GM19372 (cell line): ENCODE measurements around the gene RAB44.

ENCODE experiments used
- ATAC-seq: cut with Tn5 transposase; IDR thresholded peaks from one replicate; pipeline ENCODE4 v1.9.1; 2021; ENCODE audit warnings: mild to moderate bottlenecking, low read depth, moderate library complexity; ENCODE audit not compliant: unreplicated experiment

The RAB44 gene

GRCh38 chr6:36745836-36746235 lies 48.2 kb downstream of the RAB44 start:
- no peak for ATAC-seq

DNA sequence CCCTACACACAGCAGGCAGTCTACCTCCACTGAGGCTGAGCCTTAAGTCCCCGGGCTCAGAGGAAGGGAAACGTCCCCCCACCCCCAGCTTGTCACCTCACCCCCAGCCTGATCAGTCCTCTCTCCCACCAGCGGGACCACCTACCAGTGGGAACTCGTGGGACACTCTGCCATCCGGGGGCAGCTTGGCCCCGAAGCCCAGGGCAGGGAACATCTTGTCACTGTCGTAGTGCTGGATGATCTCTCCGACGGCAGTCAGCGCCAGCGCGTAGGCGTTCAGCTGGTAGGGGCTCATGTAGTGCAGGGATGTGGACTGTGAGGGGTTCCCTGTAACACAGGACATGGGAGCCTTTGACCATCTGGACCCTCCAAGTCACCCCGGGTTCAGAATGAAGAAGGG lies 48.6 kb downstream of the RAB44 start:
- ATAC-seq, result no peak

DNA sequence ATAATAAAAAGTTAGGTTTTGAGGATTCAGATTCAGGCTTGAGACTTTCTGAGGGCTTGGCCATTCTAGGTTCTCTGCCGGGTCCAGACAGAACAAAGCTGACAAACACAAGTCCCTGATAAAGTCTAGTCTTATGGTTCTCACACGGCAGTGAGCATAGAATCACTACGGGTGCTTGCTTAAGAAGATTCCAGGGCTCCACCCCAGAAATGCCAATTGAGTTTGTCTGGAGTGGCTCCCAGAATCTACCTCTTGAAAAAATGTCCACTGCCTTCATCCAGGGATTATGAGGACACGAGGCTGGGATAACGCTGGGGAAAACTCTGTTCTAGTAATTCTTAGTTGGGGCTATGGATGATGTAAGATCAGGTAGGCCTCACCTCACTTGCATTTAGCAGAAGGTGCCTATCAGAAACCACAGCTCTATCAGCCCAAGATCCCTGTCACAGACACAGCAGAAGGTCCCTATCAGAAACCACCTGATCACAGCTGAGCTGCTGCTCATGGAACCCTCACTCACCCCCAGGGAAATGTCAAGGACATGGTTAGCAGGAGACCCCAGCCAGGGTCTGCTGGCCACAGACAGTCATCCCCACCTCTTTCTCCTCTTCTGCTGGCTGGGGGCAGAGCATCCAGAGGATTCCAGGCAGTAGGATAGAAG lies 52.3 kb downstream of the RAB44 start:
- ATAC-seq, result no peak

DNA sequence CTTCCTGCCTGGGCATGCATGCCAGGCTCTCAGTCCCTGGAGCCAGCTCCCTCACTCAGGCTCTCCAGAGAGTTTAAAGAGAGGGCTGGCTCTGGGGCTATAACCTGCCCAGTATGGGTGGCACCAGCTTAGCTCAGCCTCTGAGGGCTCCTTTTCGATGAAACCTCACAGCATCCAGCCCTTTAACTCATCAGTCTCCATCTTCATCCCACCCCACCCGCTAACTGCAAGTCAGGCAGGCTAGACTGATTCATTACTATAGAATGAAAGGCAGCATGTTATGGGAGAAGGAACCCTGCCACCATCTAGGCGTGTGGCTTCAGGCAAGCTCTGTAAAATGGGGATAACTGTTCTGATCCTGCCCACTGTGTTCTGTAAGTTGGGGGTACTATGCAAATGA lies 53.5 kb downstream of the RAB44 start:
- no peak for ATAC-seq

DNA sequence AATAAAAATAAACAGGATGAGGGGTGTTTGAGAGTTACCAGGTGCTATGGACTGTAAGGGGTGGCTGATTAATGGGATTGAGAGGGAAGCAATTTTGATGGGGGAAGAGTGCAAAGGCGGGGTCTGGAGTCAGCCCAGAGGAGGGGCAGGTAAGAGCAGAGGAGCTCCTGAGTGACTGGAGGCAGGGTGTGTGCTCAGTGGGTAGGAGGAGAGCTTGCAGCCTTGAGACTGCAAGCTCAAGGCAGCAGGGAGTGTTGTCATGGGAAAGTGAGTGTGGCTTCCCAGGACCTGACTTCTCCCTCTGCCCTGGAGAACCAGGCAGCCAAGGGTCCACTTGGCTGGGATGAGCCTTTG lies 54.2 kb downstream of the RAB44 start:
- ATAC-seq, result no peak

DNA sequence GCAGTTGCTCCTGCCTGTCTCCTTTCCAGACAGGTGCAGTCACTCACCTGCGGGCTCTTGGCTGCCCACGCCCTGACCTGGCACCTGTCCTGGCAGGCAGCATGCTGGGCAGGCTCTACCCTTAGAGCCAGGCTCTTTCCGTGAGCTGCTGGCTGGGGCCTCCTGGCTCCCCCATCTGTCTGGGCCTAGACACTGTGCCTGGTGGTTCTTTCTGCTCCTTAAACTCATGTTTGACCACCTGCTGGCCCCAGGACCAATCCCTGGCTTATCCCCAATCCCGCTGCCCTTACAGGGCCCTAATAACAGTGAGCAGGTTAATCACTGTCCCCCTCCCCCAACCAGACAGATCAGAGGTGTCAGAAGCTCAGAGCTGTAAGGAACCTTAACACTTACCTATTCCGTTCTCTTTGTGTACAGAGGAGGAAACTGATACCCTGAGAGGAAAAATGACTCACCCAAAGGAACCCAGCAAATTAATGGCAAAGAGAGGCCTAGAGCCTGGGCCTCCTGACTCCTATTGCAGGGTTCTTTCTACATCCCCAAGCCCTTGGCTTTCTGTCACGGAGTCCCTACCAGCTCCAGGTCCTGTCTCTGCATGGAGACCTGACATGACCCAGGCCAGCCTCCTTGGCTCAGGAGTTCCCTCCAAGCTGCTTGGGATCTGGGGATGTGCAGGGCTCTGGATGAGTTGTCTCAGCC lies 54.7 kb downstream of the RAB44 start:
- no peak for ATAC-seq

GRCh38 chr6:36752886-36753506 lies 55.4 kb downstream of the RAB44 start:
- ATAC-seq, result no peak

DNA sequence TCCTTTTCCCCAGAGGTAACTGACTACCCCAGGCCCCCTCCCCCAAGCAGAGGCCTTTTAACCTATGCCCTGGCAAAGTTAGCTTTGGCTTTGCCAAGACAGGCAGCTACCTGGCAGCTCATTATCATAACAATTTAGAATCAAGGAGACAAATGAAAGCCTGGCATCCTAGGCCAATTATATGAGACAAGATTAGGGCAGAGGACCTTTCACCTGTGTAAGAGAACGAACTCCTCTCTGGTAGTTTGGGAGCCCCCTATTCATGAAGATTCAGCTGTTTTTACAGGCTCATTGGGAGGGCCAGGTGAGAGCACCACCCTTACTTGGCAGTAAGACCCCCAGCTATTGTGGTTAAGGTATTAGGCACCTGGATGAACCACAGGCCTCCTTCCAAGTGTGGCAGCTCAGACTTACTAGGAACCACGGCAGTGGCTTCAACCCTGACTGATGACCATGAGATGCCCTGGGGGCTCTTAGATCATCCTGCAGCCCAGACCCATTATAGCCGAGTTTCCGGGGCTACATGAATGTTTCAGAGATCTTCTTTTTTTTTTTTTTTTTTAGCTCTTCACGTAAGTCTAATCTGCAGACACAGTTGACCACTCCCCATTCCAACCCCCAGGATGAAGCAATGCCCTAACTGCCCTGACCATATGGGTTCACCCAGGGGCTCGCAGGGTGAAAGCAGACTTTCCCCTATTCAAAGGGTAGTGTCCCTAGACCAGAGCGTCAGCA lies 56.2 kb downstream of the RAB44 start:
- ATAC-seq, result no peak

GRCh38 chr6:36754582-36755434 lies 57.2 kb downstream of the RAB44 start:
- ATAC-seq, result no peak

DNA sequence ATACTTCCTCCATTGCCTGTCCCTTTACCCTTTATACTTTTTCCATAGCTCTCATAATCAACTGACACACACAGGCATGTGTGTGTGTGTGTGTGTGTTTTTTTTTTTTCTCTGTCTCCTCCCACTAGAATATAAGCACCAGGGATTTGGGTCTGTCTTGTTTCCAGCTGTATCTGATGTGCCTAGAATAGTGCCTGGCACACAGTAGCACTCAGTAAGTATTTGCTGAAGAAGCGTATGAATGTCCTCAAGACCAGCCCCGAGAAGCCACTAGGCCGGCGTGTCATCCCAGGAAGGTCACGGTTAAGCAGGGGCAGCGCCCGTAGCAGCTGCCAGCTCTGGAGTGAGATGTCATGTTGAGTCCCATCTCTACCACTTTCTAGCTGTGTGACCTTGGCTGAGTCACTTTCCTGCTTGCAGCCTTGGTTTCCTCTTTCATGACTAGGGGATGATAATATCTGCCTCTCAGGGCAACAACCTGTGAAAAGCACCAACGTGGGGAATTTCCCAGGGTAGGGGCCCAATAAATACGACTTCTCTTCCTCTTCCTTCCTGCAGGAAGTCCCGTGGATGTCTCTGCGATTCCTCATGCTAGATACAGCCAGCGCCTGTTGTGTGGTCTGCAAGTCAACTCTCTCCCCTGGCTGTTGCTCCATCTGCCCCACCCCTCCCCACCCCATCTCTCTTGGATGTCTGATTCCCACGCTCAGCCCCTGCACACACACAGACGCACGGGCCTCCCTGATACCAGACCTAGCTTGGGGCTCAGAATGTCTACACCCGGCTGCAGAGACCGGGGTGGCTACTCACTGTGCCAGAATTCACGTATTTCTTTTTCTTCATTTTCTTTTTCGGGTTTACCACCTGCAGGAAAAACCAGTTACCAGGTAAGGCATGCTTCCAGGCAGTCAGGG lies 58.1 kb downstream of the RAB44 start:
- no peak for ATAC-seq

GRCh38 chr6:36756786-36757185 lies 59.2 kb downstream of the RAB44 start:
- no peak for ATAC-seq

DNA sequence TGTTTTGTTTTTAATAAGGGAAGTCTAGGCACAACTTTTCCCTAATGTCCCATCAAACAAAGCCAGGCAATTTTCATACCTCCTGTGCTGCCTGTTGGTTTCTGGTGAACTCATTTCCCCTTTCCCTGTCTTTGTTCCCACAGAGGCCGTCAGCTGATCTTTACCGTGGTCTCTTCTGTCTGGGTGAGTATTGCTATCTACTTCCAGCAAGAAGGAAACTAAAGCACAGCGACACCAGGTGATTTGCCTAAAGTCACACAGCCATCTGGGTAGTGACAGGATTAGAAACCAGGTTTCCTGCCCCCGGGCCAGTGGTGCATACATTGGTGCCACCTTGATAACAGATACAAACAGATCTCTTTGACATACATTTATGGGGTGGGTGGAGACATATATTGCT lies 59.6 kb downstream of the RAB44 start:
- no peak for ATAC-seq

GRCh38 chr6:36757943-36758508 lies 60.4 kb downstream of the RAB44 start:
- ATAC-seq, result no peak

- ATAC-seq, result no peak
Measured at GRCh38 chr6:36758516-36759147, 61.0 kb downstream of the RAB44 start.

- ATAC-seq, result no peak
Measured at GRCh38 chr6:36759148-36759759, 61.6 kb downstream of the RAB44 start.

- no peak for ATAC-seq
Measured at GRCh38 chr6:36760685-36761435, 63.2 kb downstream of the RAB44 start.

DNA sequence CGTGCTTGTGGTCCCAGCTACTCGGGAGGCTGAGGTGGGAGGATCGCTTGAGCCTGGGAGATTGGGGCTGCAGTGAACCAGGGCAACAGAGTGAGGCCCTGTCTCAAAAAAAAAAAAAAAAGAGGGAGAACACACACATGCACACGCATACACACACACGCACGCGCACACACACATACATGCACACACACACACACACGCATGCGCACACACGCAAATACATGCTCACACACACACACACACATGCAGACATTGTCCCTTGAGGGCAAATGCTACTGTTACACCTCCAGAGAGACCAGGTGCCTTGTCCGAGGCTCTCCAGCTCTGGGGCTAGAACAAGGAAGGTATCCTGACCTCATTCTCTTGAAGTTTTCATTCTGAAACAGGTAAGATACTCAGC lies 64.5 kb downstream of the RAB44 start:
- no peak for ATAC-seq

DNA sequence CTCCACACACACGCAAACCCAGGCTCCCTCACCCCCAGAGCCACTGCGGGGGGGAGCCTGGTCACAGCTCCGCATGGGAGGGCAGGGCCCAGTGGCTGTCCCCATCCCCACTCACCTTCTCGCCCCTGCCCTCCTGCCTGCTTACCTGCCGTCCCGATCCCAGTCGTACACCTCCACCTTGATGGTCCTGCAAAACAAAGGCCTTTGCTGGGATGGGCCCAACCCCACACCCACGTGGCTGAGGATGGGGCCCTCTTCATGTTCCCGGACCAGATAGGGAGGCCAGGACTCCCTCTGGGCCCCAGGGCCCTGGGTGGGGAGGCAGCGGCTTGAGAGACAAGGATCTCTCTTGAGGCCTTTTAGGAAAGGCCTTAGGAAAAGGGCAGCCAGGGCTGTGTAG lies 67.6 kb downstream of the RAB44 start:
- no peak for ATAC-seq
